Fibroblast of skin of right biceps (primary cell): ENCODE results near the gene CCDC120.

Experiments used
- DNase-seq: peaks from one replicate; pipeline ENCODE4 v3.0.0-alpha.2; 2013

Gene CCDC120

DNA sequence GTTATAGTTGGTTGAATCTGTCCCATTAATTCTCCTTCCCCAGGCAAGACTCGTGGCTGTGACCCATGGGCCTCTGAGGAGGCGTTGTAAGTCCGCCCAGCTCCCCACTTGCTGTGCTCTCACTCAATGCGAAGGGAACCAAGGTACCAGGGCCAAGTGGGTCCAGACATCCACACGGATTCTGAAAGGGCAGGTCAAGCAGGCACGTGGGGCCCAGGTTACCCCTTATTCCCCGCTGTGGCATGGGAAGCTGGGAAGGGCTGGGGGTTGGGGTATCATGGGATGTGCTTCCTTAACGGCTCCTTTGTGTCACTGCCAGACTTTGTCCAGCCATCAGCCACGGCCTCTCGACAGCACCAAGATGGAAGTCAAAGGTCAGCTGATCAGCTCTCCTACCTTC lies 3.1 kb downstream of the CCDC120 start:
- DNase-seq = no peak

- no peak for DNase-seq
Observed at GRCh38 chrX:49063715-49064114, 4.9 kb downstream of the CCDC120 start.

- no peak for DNase-seq
Observed at GRCh38 chrX:49064303-49064702, 5.5 kb downstream of the CCDC120 start.

GRCh38 chrX:49064735-49065134 lies 5.9 kb downstream of the CCDC120 start:
- no peak for DNase-seq

DNA sequence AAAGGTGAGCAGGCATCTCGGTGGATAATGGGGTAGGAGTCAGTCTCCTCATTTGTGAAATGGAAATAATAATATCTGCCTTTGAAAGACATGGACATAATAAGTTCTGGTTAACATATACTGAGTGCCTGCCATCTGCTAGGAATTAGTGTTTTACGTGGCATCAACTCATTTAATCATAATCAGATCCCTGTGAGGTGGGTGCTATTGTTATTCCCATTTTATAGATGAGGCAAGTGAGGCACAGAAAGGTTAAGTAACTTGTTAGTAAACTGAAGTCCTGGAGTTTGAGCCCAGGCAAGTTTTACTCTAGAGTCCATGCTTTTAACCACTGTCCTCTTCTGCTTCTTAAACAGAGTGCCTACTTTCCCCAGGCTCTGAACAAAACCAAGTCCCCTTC lies 7.5 kb downstream of the CCDC120 start:
- DNase-seq = no peak

GRCh38 chrX:49066690-49067089 lies 7.9 kb downstream of the CCDC120 start:
- DNase-seq = no peak

DNA sequence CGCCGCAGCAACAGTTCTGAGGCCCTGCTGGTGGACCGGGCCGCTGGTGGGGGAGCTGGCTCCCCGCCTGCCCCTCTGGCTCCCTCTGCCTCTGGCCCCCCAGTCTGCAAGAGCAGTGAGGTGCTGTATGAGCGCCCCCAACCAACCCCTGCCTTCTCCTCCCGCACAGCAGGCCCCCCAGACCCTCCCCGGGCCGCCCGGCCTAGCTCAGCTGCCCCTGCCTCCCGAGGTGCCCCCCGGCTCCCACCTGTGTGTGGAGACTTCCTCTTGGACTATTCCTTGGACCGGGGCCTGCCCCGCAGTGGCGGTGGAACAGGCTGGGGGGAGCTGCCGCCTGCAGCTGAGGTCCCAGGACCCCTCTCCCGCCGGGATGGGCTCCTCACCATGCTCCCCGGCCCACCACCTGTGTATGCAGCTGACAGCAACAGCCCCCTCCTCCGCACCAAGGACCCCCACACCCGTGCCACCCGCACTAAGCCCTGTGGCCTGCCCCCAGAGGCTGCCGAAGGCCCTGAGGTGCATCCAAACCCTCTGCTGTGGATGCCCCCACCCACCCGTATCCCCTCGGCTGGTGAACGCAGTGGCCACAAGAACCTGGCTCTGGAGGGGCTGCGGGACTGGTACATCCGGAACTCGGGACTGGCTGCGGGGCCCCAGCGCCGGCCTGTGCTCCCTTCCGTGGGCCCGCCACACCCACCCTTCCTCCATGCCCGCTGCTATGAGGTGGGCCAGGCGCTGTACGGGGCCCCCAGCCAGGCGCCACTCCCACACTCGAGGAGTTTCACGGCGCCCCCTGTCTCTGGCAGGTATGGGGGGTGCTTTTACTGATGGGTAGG lies 8.7 kb downstream of the CCDC120 start:
- no peak for DNase-seq

DNA sequence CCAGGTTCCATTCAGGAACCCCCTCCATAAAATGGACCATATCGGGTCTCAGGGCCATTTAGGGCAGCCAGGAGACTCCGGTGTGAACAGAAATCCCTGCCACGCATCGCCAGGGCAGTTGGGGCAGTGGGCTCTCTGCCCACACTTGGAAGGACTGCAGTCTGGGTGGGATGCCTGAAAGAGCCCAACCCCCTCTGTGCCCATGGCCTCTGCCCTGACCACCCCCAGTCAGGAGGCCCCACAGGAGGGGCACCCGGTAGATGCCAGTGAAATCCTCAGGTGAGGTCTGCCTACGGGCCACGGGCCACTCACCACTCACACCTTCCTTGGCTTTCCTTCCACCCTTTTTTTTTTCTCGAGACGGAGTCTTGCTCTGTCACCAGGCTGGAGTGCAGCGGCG lies 10.2 kb downstream of the CCDC120 start:
- no peak for DNase-seq

- no peak for DNase-seq
Observed at GRCh38 chrX:49070988-49071387, 12.2 kb downstream of the CCDC120 start.

GRCh38 chrX:49071877-49072711 lies 13.3 kb downstream of the CCDC120 start:
- peak; percentile 61 for DNase-seq

DNA sequence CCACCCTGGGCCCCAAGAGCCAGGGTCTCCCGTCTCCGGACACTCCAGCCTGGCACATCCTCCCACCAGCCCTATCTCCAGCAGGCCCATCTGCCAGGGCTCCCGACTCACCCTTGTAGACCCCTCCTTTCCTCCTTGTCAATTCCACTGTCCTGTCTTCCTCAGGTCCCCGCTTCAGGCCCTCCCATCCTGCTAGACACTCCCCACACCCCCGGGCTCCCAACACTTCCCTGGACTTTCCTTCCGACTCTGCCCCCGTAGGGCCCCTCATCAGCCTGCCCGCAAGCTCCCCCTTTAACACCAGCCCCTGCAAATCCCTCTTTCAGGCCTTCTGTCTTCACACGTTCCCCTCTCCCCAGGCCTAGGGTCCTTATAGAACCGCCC lies 13.9 kb downstream of the CCDC120 start:
- no peak for DNase-seq

DNA sequence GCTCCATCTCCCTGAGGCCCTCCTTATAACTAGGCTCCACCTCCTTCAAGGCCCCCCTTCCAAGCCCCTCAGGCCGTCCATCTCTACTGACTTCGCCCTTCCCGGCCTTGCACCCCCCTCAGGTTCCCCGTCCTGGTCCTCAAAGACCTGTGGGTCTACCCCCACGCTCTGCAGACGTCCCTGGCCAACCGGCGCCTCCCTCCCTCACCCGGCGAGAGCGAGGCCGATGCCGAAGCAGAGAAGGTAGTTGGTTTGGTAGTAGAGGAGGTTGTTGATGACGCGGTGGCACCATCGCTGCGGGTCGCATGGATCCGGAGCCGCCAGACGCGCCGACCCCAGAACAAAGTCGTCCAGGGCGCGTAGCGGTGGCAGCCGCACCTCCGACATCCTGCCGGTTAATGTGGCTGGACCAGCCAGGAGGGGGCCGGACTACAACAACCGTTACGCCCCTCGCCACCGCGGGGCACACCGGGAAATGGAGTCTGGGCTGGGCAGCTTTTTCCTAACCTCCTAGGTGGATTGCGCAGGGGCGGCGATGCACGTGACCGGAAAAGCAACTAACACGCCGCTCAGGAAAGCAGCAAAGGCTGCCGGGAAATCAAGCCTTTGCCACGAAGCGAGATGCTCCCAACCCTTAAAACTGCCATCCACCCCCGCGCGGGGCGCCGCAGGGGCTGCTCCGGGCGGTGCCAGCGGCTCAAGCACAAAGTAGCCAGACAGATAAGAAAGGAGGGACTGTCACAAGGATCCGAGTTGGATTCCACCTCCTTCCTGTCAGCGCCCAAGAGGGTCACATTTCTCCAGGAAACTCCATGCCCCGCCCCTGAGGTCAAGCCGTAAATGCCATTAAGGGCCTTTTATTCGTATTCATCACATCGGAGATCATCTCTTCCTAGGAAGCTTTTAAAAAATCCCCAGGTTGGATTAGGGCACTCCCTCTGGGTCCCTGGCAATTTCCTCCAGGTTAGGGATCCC lies 15.1 kb downstream of the CCDC120 start, which contains the start of gene PRAF2:
TSS of gene PRAF2 (minus strand) at position 402 of the 975 bp plus-strand sequence. CDS start at position 387, 15 bp downstream.
- DNase-seq = peak; percentile 92

DNA sequence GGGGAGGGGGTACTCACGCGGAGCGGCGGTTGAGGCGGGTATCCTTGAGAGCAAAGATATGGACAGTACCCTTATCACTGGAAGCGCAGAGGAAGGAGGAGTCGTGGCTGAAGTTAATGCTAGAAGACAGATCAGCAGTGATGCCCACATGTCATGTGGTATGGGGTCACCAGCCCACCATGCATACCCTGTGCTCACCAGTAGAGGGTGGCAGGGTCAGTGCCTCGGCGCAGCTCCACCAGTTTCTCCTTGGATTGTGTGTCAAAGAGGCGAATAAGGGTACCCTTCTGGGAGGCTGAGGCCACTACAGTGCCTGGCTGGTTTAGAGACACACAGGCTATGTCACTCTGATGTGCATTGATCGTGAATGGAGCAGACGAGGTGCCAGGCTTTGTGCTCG lies 16.5 kb downstream of the CCDC120 start:
- no peak for DNase-seq

GRCh38 chrX:49077941-49078340 lies 19.1 kb downstream of the CCDC120 start:
- DNase-seq = no peak

DNA sequence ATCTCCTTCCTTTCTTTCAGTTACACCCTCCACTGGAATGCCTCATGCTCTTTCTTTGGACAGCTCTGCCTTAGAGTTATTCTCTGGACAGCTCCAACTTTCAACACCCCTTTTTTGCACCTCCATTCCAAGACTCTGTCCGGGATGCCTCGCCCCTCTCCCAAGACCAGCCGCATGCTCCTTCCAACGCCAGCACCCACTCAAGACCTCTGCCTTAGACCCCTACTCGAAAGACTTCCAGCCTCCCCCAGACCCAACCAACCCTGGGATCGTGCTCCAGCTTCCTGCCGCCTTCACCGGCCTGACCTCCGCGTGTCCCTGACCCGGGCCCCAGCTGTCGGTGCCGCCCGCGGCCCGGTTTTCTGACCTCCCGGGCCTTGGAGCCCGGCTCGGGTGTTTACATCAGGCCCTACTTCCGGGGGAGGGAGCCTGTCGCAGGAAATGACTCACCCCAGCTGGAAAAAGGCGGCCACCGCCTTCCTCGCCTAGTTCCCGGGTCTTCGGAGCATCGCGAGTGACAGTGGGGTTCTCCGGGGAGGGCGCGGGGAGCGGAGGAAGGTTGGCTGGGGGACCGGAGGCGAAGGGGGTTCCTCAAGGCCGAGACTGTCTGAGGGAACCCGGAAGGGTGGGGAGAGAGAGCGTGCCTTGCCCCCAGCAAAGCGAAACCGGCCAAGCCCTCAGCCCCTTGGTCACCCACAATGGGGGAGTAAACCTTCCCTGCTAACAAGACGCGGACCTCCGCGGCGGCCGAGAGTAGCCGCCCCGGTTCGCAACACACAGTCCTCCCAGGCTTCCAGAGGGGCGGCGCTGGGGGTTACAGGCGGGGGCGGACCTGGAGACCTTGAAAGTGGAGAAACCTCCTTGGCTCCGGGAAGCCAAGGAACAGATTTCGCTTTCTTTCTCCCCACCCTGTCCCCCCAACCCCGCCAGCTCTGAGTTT lies 21.0 kb downstream of the CCDC120 start, which contains the start of gene WDR45:
TSS of gene WDR45 (minus strand) at position 399 of the 940 bp plus-strand sequence. CDS start 1,792 bp downstream, outside the sequence.
- DNase-seq = peak; percentile 78

GRCh38 chrX:49082271-49082871 lies 23.6 kb downstream of the CCDC120 start:
- no peak for DNase-seq

- no peak for DNase-seq
Observed at GRCh38 chrX:49089553-49089952, 30.8 kb downstream of the CCDC120 start.

DNA sequence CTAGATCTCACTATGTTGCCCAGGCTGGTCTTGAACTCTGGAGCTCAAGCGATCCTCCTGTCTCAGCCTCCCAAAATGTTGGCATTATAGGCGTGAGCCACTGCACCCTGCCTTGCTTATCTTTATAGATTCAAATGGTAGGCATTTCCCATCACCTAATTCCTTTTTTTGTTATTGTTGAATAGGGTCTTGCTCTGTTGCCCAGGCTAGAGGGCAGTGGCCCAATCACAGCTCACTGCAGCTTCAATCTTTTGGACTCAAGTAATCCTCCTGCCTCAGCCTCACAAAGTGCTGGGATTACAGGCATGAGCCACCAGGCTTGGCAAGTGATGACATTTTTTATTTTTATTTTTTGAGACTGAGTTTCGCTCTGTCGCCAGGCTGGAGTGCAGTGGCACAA lies 37.6 kb downstream of the CCDC120 start:
- no peak for DNase-seq

DNA sequence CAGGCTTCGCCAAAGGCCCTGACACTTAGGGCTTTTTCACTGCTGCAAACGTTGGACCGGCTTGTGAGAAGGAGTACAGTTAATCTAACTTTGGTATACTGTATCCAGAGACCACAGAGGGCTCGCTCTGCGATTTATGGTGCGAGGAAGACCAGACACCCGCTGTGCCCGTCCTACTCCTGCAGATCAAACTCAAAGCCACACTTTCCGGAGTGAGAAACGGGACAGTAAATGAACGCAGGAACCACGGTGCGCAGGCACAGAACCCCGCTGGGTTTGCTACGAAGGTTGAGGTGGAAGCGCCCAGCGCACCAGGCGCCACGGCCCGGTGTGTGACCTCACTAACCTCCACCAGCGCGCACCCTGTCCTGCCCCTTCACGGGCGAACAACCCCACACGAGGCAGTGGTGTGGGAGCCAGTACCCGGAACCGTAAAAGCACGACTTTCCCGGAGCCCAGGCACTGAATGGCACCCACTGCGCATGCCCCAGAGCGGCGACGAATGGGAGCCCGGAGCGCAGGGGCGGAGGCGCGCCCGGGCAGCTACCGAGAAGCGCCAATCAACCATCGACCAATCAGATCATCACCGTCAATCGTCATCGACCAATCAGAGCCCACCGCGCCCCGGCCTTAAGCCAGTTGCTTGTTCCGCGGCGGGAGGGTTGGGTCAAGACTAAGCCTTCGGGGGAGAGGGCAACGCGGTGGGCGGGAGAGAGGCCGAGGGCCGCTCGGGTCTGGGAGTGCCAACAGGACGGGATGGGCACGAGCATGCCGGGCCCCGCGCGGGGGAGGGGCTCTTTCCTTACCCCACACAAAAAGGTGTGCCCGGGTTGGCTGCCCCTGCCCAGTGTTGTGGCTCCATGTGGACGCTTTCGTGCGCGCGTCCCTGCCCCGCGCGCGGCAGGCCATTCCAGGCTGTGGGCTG lies 42.2 kb downstream of the CCDC120 start:
- peak; percentile 90 for DNase-seq

- no peak for DNase-seq
Observed at GRCh38 chrX:49101629-49101984, 42.8 kb downstream of the CCDC120 start.
